ENCODE measurements around the gene KCTD7.
"Not testable (repeated sequence)": the region's sequence is repeated elsewhere in the genome, so short reads cannot be mapped to it uniquely, and the experiment has no call there.

KCTD7 gene

GRCh38 chr7:66617295-66617694, 11.4 kb upstream of the KCTD7 start:
- DNase-seq, result no peak

- DNase-seq, result not testable (repeated sequence)
These were observed 9.2 kb upstream of the KCTD7 start for GRCh38 chr7:66619341-66619948.

- DNase-seq, result no peak
These were observed 2.2 kb upstream of the KCTD7 start for GRCh38 chr7:66626331-66626934.

GRCh38 chr7:66627151-66627681, 1.5 kb upstream of the KCTD7 start:
- no peak for DNase-seq

- DNase-seq, result no peak
These were observed 760 bp upstream of the KCTD7 start for GRCh38 chr7:66627881-66628360.

- DNase-seq, result no peak
These were observed 761 bp downstream of the KCTD7 start for GRCh38 chr7:66629222-66630062.

- no peak for DNase-seq
These were observed 1.9 kb downstream of the KCTD7 start for GRCh38 chr7:66630531-66630930.

GRCh38 chr7:66631471-66631870, 2.8 kb downstream of the KCTD7 start:
- DNase-seq, result no peak

GRCh38 chr7:66634816-66635215, 6.1 kb downstream of the KCTD7 start:
- no peak for DNase-seq

- not testable (repeated sequence) for DNase-seq
These were observed 6.8 kb downstream of the KCTD7 start for GRCh38 chr7:66635322-66635981.

GRCh38 chr7:66635982-66636546, 7.4 kb downstream of the KCTD7 start:
- DNase-seq, result not testable (repeated sequence)

- DNase-seq, result no peak
These were observed 9.8 kb downstream of the KCTD7 start for GRCh38 chr7:66638309-66639099.

- DNase-seq, result no peak
These were observed 11.1 kb downstream of the KCTD7 start for GRCh38 chr7:66639773-66640172.

GRCh38 chr7:66640802-66641525, 12.3 kb downstream of the KCTD7 start:
- DNase-seq, result no peak

GRCh38 chr7:66641526-66641871, 12.8 kb downstream of the KCTD7 start:
- no peak for DNase-seq

GRCh38 chr7:66642186-66642585, 13.5 kb downstream of the KCTD7 start:
- DNase-seq, result no peak

GRCh38 chr7:66642932-66643331, 14.3 kb downstream of the KCTD7 start:
- no peak for DNase-seq

- no peak for DNase-seq
These were observed 14.7 kb downstream of the KCTD7 start for GRCh38 chr7:66643395-66643794.

GRCh38 chr7:66651026-66651425, 22.3 kb downstream of the KCTD7 start:
- DNase-seq, result not testable (repeated sequence)

GRCh38 chr7:66653719-66654274, 25.1 kb downstream of the KCTD7 start:
- DNase-seq, result not testable (repeated sequence)

Data from DMS 273 treated with DMSO at 0.1 percent for 48 hours (cell line).